ENCODE results near the gene UBA6.
"Not testable (repeated sequence)": the region's sequence is repeated elsewhere in the genome, so short reads cannot be mapped to it uniquely, and the experiment has no call there.

The UBA6 gene

GRCh38 chr4:67700738-67701516 lies at the start of gene UBA6:
Gene UBA6 (minus strand): TSS chr4:67701155. CDS start chr4:67701119, 36 bp downstream.
- DNase-seq, result peak; percentile 96 to 97

GRCh38 chr4:67750691-67751090 lies 49.7 kb upstream of the UBA6 start:
- no peak for DNase-seq

- DNase-seq, result no peak
These were observed 48.3 kb upstream of the UBA6 start for GRCh38 chr4:67749286-67749685.

- peak in 1 of 2 experiments; percentile 16 for DNase-seq
These were observed 46.0 kb upstream of the UBA6 start for GRCh38 chr4:67746797-67747495.

GRCh38 chr4:67744561-67745283 lies 43.8 kb upstream of the UBA6 start:
- no peak for DNase-seq

GRCh38 chr4:67743194-67743593 lies 42.2 kb upstream of the UBA6 start:
- DNase-seq, result no peak

- DNase-seq, result no peak
These were observed 35.3 kb upstream of the UBA6 start for GRCh38 chr4:67736262-67736661.

GRCh38 chr4:67735325-67735724 lies 34.4 kb upstream of the UBA6 start:
- no peak for DNase-seq

GRCh38 chr4:67730511-67730910 lies 29.6 kb upstream of the UBA6 start:
- DNase-seq, result not testable (repeated sequence)

GRCh38 chr4:67727124-67727850 lies 26.3 kb upstream of the UBA6 start:
- no peak for DNase-seq

- no peak for DNase-seq
These were observed 25.0 kb upstream of the UBA6 start for GRCh38 chr4:67725981-67726380.

- DNase-seq, result no peak
These were observed 24.2 kb upstream of the UBA6 start for GRCh38 chr4:67725132-67725531.

GRCh38 chr4:67723949-67724348 lies 23.0 kb upstream of the UBA6 start:
- DNase-seq, result no peak

- no peak for DNase-seq
These were observed 22.4 kb upstream of the UBA6 start for GRCh38 chr4:67723341-67723740.

- DNase-seq, result no peak
These were observed 21.0 kb upstream of the UBA6 start for GRCh38 chr4:67721770-67722597.

- DNase-seq, result no peak
These were observed 20.4 kb upstream of the UBA6 start for GRCh38 chr4:67721315-67721769.

- DNase-seq, result no peak
These were observed 19.1 kb upstream of the UBA6 start for GRCh38 chr4:67719953-67720617.

- no peak for DNase-seq
These were observed 17.9 kb upstream of the UBA6 start for GRCh38 chr4:67718848-67719247.

GRCh38 chr4:67717586-67717985 lies 16.6 kb upstream of the UBA6 start:
- DNase-seq, result no peak

- DNase-seq, result no peak
These were observed 14.0 kb upstream of the UBA6 start for GRCh38 chr4:67714955-67715354.

- DNase-seq, result no peak
These were observed 13.3 kb upstream of the UBA6 start for GRCh38 chr4:67714248-67714583.
